ENCODE measurements around the gene RAD51B. TPM values are rescaled to one million over a fixed set of nuclear protein-coding genes. Genes with fewer than 3 reads are reported as not detected.

Gene RAD51B
- total RNA-seq, 1 experiment from 2014 or later: 14.2 TPM

- TF ChIP-seq TP53 (CRISPR knock-in tag; IDR thresholded peaks at IDR 0.05) (no peak), TCF7 (CRISPR knock-in tag; IDR thresholded peaks at IDR 0.05; ENCODE audit: low read depth) (no peak), GTF2I (CRISPR knock-in tag; conservative IDR thresholded peaks at IDR 0.05) (no peak), KAT7 (CRISPR knock-in tag; IDR thresholded peaks at IDR 0.05; ENCODE audit: borderline replicate concordance) (no peak), EMX1 (CRISPR knock-in tag; IDR thresholded peaks at IDR 0.05) (no peak)
- Mint-ChIP-seq H3K9me3 (peaks cover 16% of the 10 kb centered on the region), H3K36me3 (peaks cover 10% of the 10 kb centered on the region), H3K4me1 (peaks cover 43% of the 10 kb centered on the region), H3K27ac (no peak overlapping the region), H3K4me3 (no peak overlapping the region), H3K27me3 (ENCODE audit: low read depth) (no peaks in the 10 kb centered on the region)
- POLR2A ChIA-PET: interaction anchor here (0.6 kb wide), 1 partner anchor 229 kb away, joined by 3 read pairs; no protein-coding TSS in a partner anchor
- CTCF ChIA-PET: interaction anchor here (0.9 kb wide), 1 partner anchor 292 kb away, joined by 3 read pairs; no protein-coding TSS in a partner anchor
- no peak for DNase-seq (ENCODE audit: low spot score)
- ATAC-seq: no peak
Observed at GRCh38 chr14:68523989-68524725, 704.6 kb downstream of the RAD51B start.

- no peak for ATAC-seq
- no peak for DNase-seq (ENCODE audit: low spot score)
- Mint-ChIP-seq H3K9me3 (peaks cover 28% of the 10 kb centered on the region), H3K4me1 (peaks cover 35% of the 10 kb centered on the region), H3K27ac (no peak overlapping the region), H3K4me3 (no peak overlapping the region), H3K27me3 (ENCODE audit: low read depth) (no peaks in the 10 kb centered on the region), H3K36me3 (peaks cover 22% of the 10 kb centered on the region)
- CTCF ChIA-PET: no interaction called here
- POLR2A ChIA-PET: no interaction called here
- TF ChIP-seq AFF4 (CRISPR knock-in tag; IDR thresholded peaks at IDR 0.05; ENCODE audit: borderline replicate concordance): no peak
- TF ChIP-seq IRF1 (CRISPR knock-in tag; IDR thresholded peaks at IDR 0.05): no peak
- no peak for TF ChIP-seq ZNF138 (CRISPR knock-in tag; conservative IDR thresholded peaks at IDR 0.05)
- no peak for TF ChIP-seq ZNF396 (CRISPR knock-in tag; IDR thresholded peaks at IDR 0.05; ENCODE audit: borderline replicate concordance)
- no peak for TF ChIP-seq ERG (CRISPR knock-in tag; IDR thresholded peaks at IDR 0.05)
- TF ChIP-seq NFYB (CRISPR knock-in tag; conservative IDR thresholded peaks at IDR 0.05; ENCODE audit: low read depth): no peak
- TF ChIP-seq ZNF317 (CRISPR knock-in tag; IDR thresholded peaks at IDR 0.05; ENCODE audit: borderline replicate concordance, low read depth): no peak
- TF ChIP-seq JUN (CRISPR knock-in tag; IDR thresholded peaks at IDR 0.05): no peak
- no peak for TF ChIP-seq TEAD4 (CRISPR knock-in tag; IDR thresholded peaks at IDR 0.05)
- TF ChIP-seq ZNF423 (CRISPR knock-in tag; IDR thresholded peaks at IDR 0.05): no peak
- no peak for TF ChIP-seq AR (CRISPR knock-in tag; IDR thresholded peaks at IDR 0.05)
- TF ChIP-seq EMX1 (CRISPR knock-in tag; IDR thresholded peaks at IDR 0.05): no peak
- TF ChIP-seq ZNF219 (CRISPR knock-in tag; IDR thresholded peaks at IDR 0.05; ENCODE audit: borderline replicate concordance): no peak
- TF ChIP-seq ATF6 (CRISPR knock-in tag; IDR thresholded peaks at IDR 0.05): no peak
- no peak for TF ChIP-seq ZNF671 (CRISPR knock-in tag; IDR thresholded peaks at IDR 0.05)
- no peak for TF ChIP-seq MAX (CRISPR knock-in tag; IDR thresholded peaks at IDR 0.05)
- no peak for TF ChIP-seq SMAD3 (CRISPR knock-in tag; IDR thresholded peaks at IDR 0.05; ENCODE audit: borderline replicate concordance)
- no peak for TF ChIP-seq ELF4 (CRISPR knock-in tag; IDR thresholded peaks at IDR 0.05; ENCODE audit: low read depth)
- TF ChIP-seq TP53 (CRISPR knock-in tag; IDR thresholded peaks at IDR 0.05): no peak
Observed at GRCh38 chr14:68525516-68525915, 705.9 kb downstream of the RAD51B start.
